AG09319 (cell line): ENCODE measurements around the gene COL1A2.

Source experiments
- DNase-seq: peaks from one replicate; pipeline ENCODE4 v3.0.0-alpha.2; 2010; ENCODE audit warnings: low read depth; ENCODE audit errors: extremely low read depth
- TF ChIP-seq, protein P1 (sequence below): IDR thresholded peaks from 2 replicates; pipeline ENCODE4 v1.5.1; 2011; ENCODE audit warnings: low read depth, mild to moderate bottlenecking, inconsistent platforms, low read length, moderate library complexity

COL1A2 gene

GRCh38 chr7:94380264-94380663 is 14.4 kb upstream of the COL1A2 start:
- no peak for DNase-seq
- TF ChIP-seq, protein P1, sequence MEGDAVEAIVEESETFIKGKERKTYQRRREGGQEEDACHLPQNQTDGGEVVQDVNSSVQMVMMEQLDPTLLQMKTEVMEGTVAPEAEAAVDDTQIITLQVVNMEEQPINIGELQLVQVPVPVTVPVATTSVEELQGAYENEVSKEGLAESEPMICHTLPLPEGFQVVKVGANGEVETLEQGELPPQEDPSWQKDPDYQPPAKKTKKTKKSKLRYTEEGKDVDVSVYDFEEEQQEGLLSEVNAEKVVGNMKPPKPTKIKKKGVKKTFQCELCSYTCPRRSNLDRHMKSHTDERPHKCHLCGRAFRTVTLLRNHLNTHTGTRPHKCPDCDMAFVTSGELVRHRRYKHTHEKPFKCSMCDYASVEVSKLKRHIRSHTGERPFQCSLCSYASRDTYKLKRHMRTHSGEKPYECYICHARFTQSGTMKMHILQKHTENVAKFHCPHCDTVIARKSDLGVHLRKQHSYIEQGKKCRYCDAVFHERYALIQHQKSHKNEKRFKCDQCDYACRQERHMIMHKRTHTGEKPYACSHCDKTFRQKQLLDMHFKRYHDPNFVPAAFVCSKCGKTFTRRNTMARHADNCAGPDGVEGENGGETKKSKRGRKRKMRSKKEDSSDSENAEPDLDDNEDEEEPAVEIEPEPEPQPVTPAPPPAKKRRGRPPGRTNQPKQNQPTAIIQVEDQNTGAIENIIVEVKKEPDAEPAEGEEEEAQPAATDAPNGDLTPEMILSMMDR: no peak

DNA sequence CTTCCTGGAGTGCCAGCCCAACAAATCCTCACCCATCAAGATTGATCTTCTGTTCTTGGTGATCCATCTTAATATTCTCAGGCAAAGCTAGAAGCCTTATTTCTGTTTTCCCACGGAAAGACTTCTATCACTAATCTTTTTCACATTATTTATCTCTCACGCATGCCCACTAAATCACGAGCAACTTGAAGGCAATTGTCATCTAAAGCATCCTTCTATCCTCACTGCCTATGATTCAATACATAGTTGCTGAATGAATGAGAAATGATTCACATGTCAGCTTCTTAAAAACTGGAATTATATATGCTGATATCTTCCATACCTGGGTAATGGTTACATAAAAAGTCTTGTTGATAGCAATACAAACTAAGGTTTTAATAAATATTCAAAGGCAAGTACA is 12.6 kb upstream of the COL1A2 start:
- TF ChIP-seq, protein P1: no peak
- no peak for DNase-seq

DNA sequence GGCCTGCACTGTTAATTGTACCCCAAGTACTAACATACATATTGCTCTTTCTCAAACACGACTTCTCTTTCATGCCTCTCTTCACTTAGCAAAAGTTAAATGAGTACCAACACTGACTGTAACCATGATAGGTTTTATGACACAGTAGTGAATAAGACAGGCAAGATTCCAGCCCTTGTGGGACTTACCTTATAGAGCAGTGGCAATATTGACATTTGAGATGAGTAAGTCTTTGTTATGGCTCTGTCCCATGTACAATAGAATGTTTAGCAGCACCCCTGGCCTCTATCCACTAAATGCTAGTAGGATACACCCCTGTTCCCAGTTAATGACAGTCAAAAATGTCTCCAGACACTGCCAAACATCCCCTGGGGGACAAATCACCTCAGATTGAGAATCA is 11.9 kb upstream of the COL1A2 start:
- TF ChIP-seq, protein P1: no peak

DNA sequence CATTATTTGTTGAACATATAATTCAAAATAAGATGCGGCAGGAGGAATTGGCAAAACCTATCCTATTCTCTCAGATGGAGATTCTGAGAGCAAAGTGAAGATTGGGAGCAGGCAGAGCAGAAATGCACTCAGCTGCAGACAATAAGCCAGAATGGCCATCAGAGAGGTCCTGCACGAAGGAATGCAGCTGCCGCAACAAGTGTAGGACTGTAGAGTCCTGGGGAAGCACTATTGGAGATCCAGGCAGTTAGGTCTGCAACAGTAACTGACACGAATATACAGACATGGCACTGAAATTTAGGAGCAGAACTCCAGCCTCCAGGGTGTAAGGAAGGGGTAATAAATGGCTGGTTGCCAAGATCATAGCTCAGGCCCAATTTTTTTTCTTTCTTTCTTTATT is 10.4 kb upstream of the COL1A2 start:
- TF ChIP-seq, protein P1: no peak

More for the DNA sequence above, 11.9 kb upstream of the COL1A2 start:
- no peak for DNase-seq

GRCh38 chr7:94386416-94386815 is 8.3 kb upstream of the COL1A2 start:
- DNase-seq: no peak
- TF ChIP-seq, protein P1: no peak

More for the DNA sequence above, 10.4 kb upstream of the COL1A2 start:
- DNase-seq: no peak

GRCh38 chr7:94388540-94388939 is 6.2 kb upstream of the COL1A2 start:
- no peak for DNase-seq
- TF ChIP-seq, protein P1: no peak

- TF ChIP-seq, protein P1: no peak
- DNase-seq: no peak
These were observed 5.3 kb upstream of the COL1A2 start for GRCh38 chr7:94389381-94389780.
